KBM-7 (cell line): Measurements from ENCODE around the gene ACVRL1.

Experiments
- DNase-seq: peaks from one replicate; pipeline ENCODE4 v3.0.0-alpha.2; 2015
- in situ Hi-C: fragments of 300-500 bp; cut with MboI; formaldehyde crosslinking; loops from 2 replicates; pipeline ENCODE4 v1.14.3; 2020; ENCODE audit warnings: low sequenced_read_pairs, low pct_unique_long_range_greater_than_20kb, mixed read lengths

ACVRL1 gene

GRCh38 chr12:51907083-51907855 is at the start of gene ACVRL1:
Gene ACVRL1 (plus strand): TSS chr12:51907504. CDS start chr12:51912475, 4,971 bp downstream.
- DNase-seq = no peak
- in situ Hi-C loops = no loop called here

GRCh38 chr12:51860986-51861385 is 46.3 kb upstream of the ACVRL1 start:
- no peak for DNase-seq
- in situ Hi-C loops = no loop called here

GRCh38 chr12:51862947-51863346 is 44.4 kb upstream of the ACVRL1 start:
- in situ Hi-C loops = no loop called here
- no peak for DNase-seq

- in situ Hi-C loops = no loop called here
- no peak for DNase-seq
Measured at GRCh38 chr12:51863363-51863932, 43.9 kb upstream of the ACVRL1 start.

GRCh38 chr12:51863933-51864832 is 43.1 kb upstream of the ACVRL1 start:
- in situ Hi-C loops = no loop called here
- no peak for DNase-seq

- in situ Hi-C loops = no loop called here
Measured at GRCh38 chr12:51864833-51865670, 42.3 kb upstream of the ACVRL1 start.

GRCh38 chr12:51865757-51866270 is 41.5 kb upstream of the ACVRL1 start:
- in situ Hi-C loops = no loop called here
- no peak for DNase-seq

More at GRCh38 chr12:51864833-51865670, 42.3 kb upstream of the ACVRL1 start:
- DNase-seq = no peak

GRCh38 chr12:51866324-51866723 is 41.0 kb upstream of the ACVRL1 start:
- DNase-seq = no peak
- in situ Hi-C loops = no loop called here

- DNase-seq = no peak
- in situ Hi-C loops = no loop called here
Measured at GRCh38 chr12:51866762-51867161, 40.5 kb upstream of the ACVRL1 start.

GRCh38 chr12:51867371-51867770 is 39.9 kb upstream of the ACVRL1 start:
- in situ Hi-C loops = no loop called here
- no peak for DNase-seq

- no peak for DNase-seq
- in situ Hi-C loops = no loop called here
Measured at GRCh38 chr12:51867796-51868428, 39.4 kb upstream of the ACVRL1 start.

- in situ Hi-C loops = no loop called here
- DNase-seq = peak; percentile 32
Measured at GRCh38 chr12:51868821-51869495, 38.3 kb upstream of the ACVRL1 start.

- in situ Hi-C loops = no loop called here
- DNase-seq = no peak
Measured at GRCh38 chr12:51869496-51869865, 37.8 kb upstream of the ACVRL1 start.

- in situ Hi-C loops = no loop called here
- no peak for DNase-seq
Measured at GRCh38 chr12:51869931-51870330, 37.4 kb upstream of the ACVRL1 start.

GRCh38 chr12:51870504-51870903 is 36.8 kb upstream of the ACVRL1 start:
- DNase-seq = peak; percentile 25

GRCh38 chr12:51871126-51871525 is 36.2 kb upstream of the ACVRL1 start:
- in situ Hi-C loops = no loop called here
- DNase-seq = peak; percentile 73

More at GRCh38 chr12:51870504-51870903, 36.8 kb upstream of the ACVRL1 start:
- in situ Hi-C loops = no loop called here

GRCh38 chr12:51871918-51872688 is 35.2 kb upstream of the ACVRL1 start:
- in situ Hi-C loops = no loop called here
- no peak for DNase-seq
